GM12892 (cell line): Measurements from ENCODE around the gene MBNL1.

Experiments
- POLR2AphosphoS5 ChIP-seq: IDR thresholded peaks from 2 replicates; pipeline ENCODE4 v1.6.1; 2011; ENCODE audit warnings: low read depth, low read length, control low read depth
- TAF1 ChIP-seq: IDR thresholded peaks from 2 replicates; pipeline ENCODE4 v1.6.1; 2011; ENCODE audit warnings: low read depth, mild to moderate bottlenecking, control low read depth, low read length, borderline replicate concordance

GRCh38 chr3:152386208-152386607 lies 117.5 kb downstream of the MBNL1 start:
- TF ChIP-seq POLR2AphosphoS5: no peak
- TF ChIP-seq TAF1: no peak
